ENCODE results near the gene DNAJC4.
A peak's percentile ranks its signal among the peaks of the same experiment; 100 is the strongest.

The DNAJC4 gene

GRCh38 chr11:64198511-64198910 lies 31.8 kb upstream of the DNAJC4 start:
- no peak for DNase-seq (ENCODE audit: insufficient read length)
- TF ChIP-seq TAF1 (IDR thresholded peaks at IDR 0.05; ENCODE audit: borderline replicate concordance, low read depth, low read length) (no peak), POLR2AphosphoS5 (IDR thresholded peaks at IDR 0.05; ENCODE audit: low read depth, low read length) (no peak)
- no peak for FAIRE-seq

- TF ChIP-seq TAF1 (IDR thresholded peaks at IDR 0.05; ENCODE audit: borderline replicate concordance, low read depth, low read length) (no peak), POLR2A (IDR thresholded peaks at IDR 0.05; ENCODE audit: low read depth, low read length) (no peak), POLR2AphosphoS5 (IDR thresholded peaks at IDR 0.05; ENCODE audit: low read depth, low read length) (no peak)
- FAIRE-seq (no peak), DNase-seq (ENCODE audit: insufficient read length) (no peak)
Measured at GRCh38 chr11:64201543-64201942, 28.8 kb upstream of the DNAJC4 start.

- TF ChIP-seq TAF1 (IDR thresholded peaks at IDR 0.05; ENCODE audit: borderline replicate concordance, low read depth, low read length) (no peak), POLR2A (IDR thresholded peaks at IDR 0.05; ENCODE audit: low read depth, low read length) (no peak), POLR2AphosphoS5 (IDR thresholded peaks at IDR 0.05; ENCODE audit: low read depth, low read length) (no peak)
- DNase-seq (ENCODE audit: insufficient read length) (no peak), FAIRE-seq (no peak)
Measured at GRCh38 chr11:64202992-64203391, 27.4 kb upstream of the DNAJC4 start.

GRCh38 chr11:64203421-64204079 lies 26.8 kb upstream of the DNAJC4 start:
- no peak for DNase-seq (ENCODE audit: insufficient read length)
- TF ChIP-seq POLR2A (IDR thresholded peaks at IDR 0.05; ENCODE audit: low read depth, low read length) (no peak), TAF1 (IDR thresholded peaks at IDR 0.05; ENCODE audit: borderline replicate concordance, low read depth, low read length) (no peak), POLR2AphosphoS5 (IDR thresholded peaks at IDR 0.05; ENCODE audit: low read depth, low read length) (no peak)
- no peak for FAIRE-seq

GRCh38 chr11:64204080-64204440 lies 26.3 kb upstream of the DNAJC4 start:
- TF ChIP-seq POLR2A (IDR thresholded peaks at IDR 0.05; ENCODE audit: low read depth, low read length) (no peak), TAF1 (IDR thresholded peaks at IDR 0.05; ENCODE audit: borderline replicate concordance, low read depth, low read length) (no peak), POLR2AphosphoS5 (IDR thresholded peaks at IDR 0.05; ENCODE audit: low read depth, low read length) (no peak)
- DNase-seq (ENCODE audit: insufficient read length) (no peak), FAIRE-seq (no peak)

GRCh38 chr11:64204464-64204989 lies 25.8 kb upstream of the DNAJC4 start:
- FAIRE-seq: peak; percentile 86
- TF ChIP-seq TAF1 (IDR thresholded peaks at IDR 0.05; ENCODE audit: borderline replicate concordance, low read depth, low read length) (no peak), POLR2A (IDR thresholded peaks at IDR 0.05; ENCODE audit: low read depth, low read length) (no peak), POLR2AphosphoS5 (IDR thresholded peaks at IDR 0.05; ENCODE audit: low read depth, low read length) (no peak)
- peak; percentile 79 for DNase-seq (ENCODE audit: insufficient read length)

GRCh38 chr11:64206457-64207255 lies 23.7 kb upstream of the DNAJC4 start, which contains the start of gene FERMT3:
Gene FERMT3 (plus strand): TSS chr11:64206721. CDS start chr11:64207365, 644 bp downstream.
- peak; percentile 19 for TF ChIP-seq POLR2AphosphoS5 (IDR thresholded peaks at IDR 0.05; ENCODE audit: low read depth, low read length)
- TF ChIP-seq TAF1 (IDR thresholded peaks at IDR 0.05; ENCODE audit: borderline replicate concordance, low read depth, low read length): peak; percentile 43; the same call in 1 of the 2 replicates
- TF ChIP-seq POLR2A (IDR thresholded peaks at IDR 0.05; ENCODE audit: low read depth, low read length): 0 out of 2 replicates have a peak, but pooled peaks have one; percentile 52
- DNase-seq (ENCODE audit: insufficient read length): peak; percentile 72
- FAIRE-seq: no peak

GRCh38 chr11:64207256-64208085 lies 22.9 kb upstream of the DNAJC4 start:
- peak; percentile 97 for DNase-seq (ENCODE audit: insufficient read length)
- FAIRE-seq: peak; percentile 98

GRCh38 chr11:64208086-64208795 lies 22.1 kb upstream of the DNAJC4 start:
- DNase-seq (ENCODE audit: insufficient read length) (no peak), FAIRE-seq (no peak)
- no peak for TF ChIP-seq POLR2AphosphoS5 (IDR thresholded peaks at IDR 0.05; ENCODE audit: low read depth, low read length)
- no peak for TF ChIP-seq POLR2A (IDR thresholded peaks at IDR 0.05; ENCODE audit: low read depth, low read length)
- TF ChIP-seq TAF1 (IDR thresholded peaks at IDR 0.05; ENCODE audit: borderline replicate concordance, low read depth, low read length): no peak

More at GRCh38 chr11:64207256-64208085, 22.9 kb upstream of the DNAJC4 start:
- TF ChIP-seq POLR2AphosphoS5 (IDR thresholded peaks at IDR 0.05; ENCODE audit: low read depth, low read length) (peak; percentile 93), POLR2A (IDR thresholded peaks at IDR 0.05; ENCODE audit: low read depth, low read length) (peak; percentile 85), TAF1 (IDR thresholded peaks at IDR 0.05; ENCODE audit: borderline replicate concordance, low read depth, low read length) (peak; percentile 60)

GRCh38 chr11:64208796-64209562 lies 21.4 kb upstream of the DNAJC4 start:
- FAIRE-seq: no peak
- TF ChIP-seq TAF1 (IDR thresholded peaks at IDR 0.05; ENCODE audit: borderline replicate concordance, low read depth, low read length) (no peak), POLR2A (IDR thresholded peaks at IDR 0.05; ENCODE audit: low read depth, low read length) (no peak), POLR2AphosphoS5 (IDR thresholded peaks at IDR 0.05; ENCODE audit: low read depth, low read length) (no peak)
- no peak for DNase-seq (ENCODE audit: insufficient read length)
